ENCODE results near the gene PPP2R5E.
"Not testable (repeated sequence)": the region's sequence is repeated elsewhere in the genome, so short reads cannot be mapped to it uniquely, and the experiment has no call there.

PPP2R5E gene

GRCh38 chr14:63543000-63543825, at the start of gene PPP2R5E:
Gene PPP2R5E (minus strand): TSS chr14:63543377. CDS start chr14:63539685, 3,692 bp downstream.
- DNase-seq (ENCODE audit: low read depth, low spot score): peak; percentile 91

- DNase-seq (ENCODE audit: low read depth, low spot score): not testable (repeated sequence)
Measured at GRCh38 chr14:63583046-63583445, 39.9 kb upstream of the PPP2R5E start.

- no peak for DNase-seq (ENCODE audit: low read depth, low spot score)
Measured at GRCh38 chr14:63581491-63581890, 38.3 kb upstream of the PPP2R5E start.

- no peak for DNase-seq (ENCODE audit: low read depth, low spot score)
Measured at GRCh38 chr14:63578300-63578699, 35.1 kb upstream of the PPP2R5E start.

GRCh38 chr14:63573581-63573980, 30.4 kb upstream of the PPP2R5E start:
- no peak for DNase-seq (ENCODE audit: low read depth, low spot score)

GRCh38 chr14:63565448-63565847, 22.3 kb upstream of the PPP2R5E start:
- DNase-seq (ENCODE audit: low read depth, low spot score): no peak

GRCh38 chr14:63564318-63564717, 21.1 kb upstream of the PPP2R5E start:
- DNase-seq (ENCODE audit: low read depth, low spot score): no peak

- DNase-seq (ENCODE audit: low read depth, low spot score): no peak
Measured at GRCh38 chr14:63563370-63564026, 20.3 kb upstream of the PPP2R5E start.

GRCh38 chr14:63562405-63562804, 19.2 kb upstream of the PPP2R5E start:
- no peak for DNase-seq (ENCODE audit: low read depth, low spot score)

GRCh38 chr14:63555572-63555971, 12.4 kb upstream of the PPP2R5E start:
- no peak for DNase-seq (ENCODE audit: low read depth, low spot score)

GRCh38 chr14:63551332-63551731, 8.2 kb upstream of the PPP2R5E start:
- DNase-seq (ENCODE audit: low read depth, low spot score): no peak

- no peak for DNase-seq (ENCODE audit: low read depth, low spot score)
Measured at GRCh38 chr14:63547798-63548335, 4.7 kb upstream of the PPP2R5E start.

- DNase-seq (ENCODE audit: low read depth, low spot score): no peak
Measured at GRCh38 chr14:63545431-63545830, 2.3 kb upstream of the PPP2R5E start.

GRCh38 chr14:63544591-63545299, 1.6 kb upstream of the PPP2R5E start:
- DNase-seq (ENCODE audit: low read depth, low spot score): no peak

- DNase-seq (ENCODE audit: low read depth, low spot score): no peak
Measured at GRCh38 chr14:63543826-63544406, 739 bp upstream of the PPP2R5E start.

GRCh38 chr14:63542231-63542999, 762 bp downstream of the PPP2R5E start:
- DNase-seq (ENCODE audit: low read depth, low spot score): no peak

GRCh38 chr14:63535918-63536317, 7.3 kb downstream of the PPP2R5E start:
- DNase-seq (ENCODE audit: low read depth, low spot score): no peak

GRCh38 chr14:63533474-63533873, 9.7 kb downstream of the PPP2R5E start:
- no peak for DNase-seq (ENCODE audit: low read depth, low spot score)

- no peak for DNase-seq (ENCODE audit: low read depth, low spot score)
Measured at GRCh38 chr14:63524537-63525155, 18.5 kb downstream of the PPP2R5E start.

GRCh38 chr14:63523735-63524426, 19.3 kb downstream of the PPP2R5E start:
- no peak for DNase-seq (ENCODE audit: low read depth, low spot score)

Measured in activated naive CD8-positive, alpha-beta T cell treated with anti-CD3 and anti-CD28 coated beads, Interleukin-2, amount 50 U/mL, for 16 hours (primary cell).